Measurements from ENCODE around the gene USP4.

DNA sequence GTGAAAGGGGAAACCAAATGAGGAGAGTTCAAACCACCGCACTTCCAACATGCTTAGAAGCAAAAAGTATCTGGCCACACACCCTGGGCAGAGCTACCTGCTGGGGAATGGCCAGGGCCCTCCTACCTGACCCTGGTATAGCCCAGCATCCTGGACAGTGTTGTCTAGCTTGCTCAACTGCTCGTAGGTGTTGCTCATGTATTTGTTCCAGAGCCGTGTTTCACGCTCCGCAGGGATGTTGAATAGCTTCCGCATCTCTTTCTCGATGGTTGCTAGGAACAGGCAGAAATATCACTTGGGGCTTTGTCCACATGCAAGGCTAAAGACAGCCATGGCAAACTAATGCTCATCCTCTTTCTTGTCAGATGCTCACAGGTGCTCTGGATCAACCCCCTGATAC is 15.1 kb downstream of the USP4 start:
- TF ChIP-seq HOXA7 (CRISPR knock-in tag; IDR thresholded peaks at IDR 0.05) (no peak), ZBTB3 (CRISPR knock-in tag; IDR thresholded peaks at IDR 0.05; ENCODE audit: borderline replicate concordance, low read depth) (no peak), POLR2A (IDR thresholded peaks at IDR 0.05; ENCODE audit: insufficient read depth in 1 of 2, low read depth in 2 of 2, low read length in 2 of 2) (no peak), EP300 (IDR thresholded peaks at IDR 0.05; ENCODE audit: low read depth in 2 of 2, low read length in 2 of 2) (no peak), EP300 (CRISPR knock-in tag; IDR thresholded peaks at IDR 0.05; ENCODE audit: borderline replicate concordance) (no peak), SMAD9 (CRISPR knock-in tag; IDR thresholded peaks at IDR 0.05) (no peak), ZBTB44 (CRISPR knock-in tag; IDR thresholded peaks at IDR 0.05) (no peak), ZIK1 (CRISPR knock-in tag; IDR thresholded peaks at IDR 0.05; ENCODE audit: borderline replicate concordance, low read depth) (no peak)
- TF ChIP-seq, protein P1, sequence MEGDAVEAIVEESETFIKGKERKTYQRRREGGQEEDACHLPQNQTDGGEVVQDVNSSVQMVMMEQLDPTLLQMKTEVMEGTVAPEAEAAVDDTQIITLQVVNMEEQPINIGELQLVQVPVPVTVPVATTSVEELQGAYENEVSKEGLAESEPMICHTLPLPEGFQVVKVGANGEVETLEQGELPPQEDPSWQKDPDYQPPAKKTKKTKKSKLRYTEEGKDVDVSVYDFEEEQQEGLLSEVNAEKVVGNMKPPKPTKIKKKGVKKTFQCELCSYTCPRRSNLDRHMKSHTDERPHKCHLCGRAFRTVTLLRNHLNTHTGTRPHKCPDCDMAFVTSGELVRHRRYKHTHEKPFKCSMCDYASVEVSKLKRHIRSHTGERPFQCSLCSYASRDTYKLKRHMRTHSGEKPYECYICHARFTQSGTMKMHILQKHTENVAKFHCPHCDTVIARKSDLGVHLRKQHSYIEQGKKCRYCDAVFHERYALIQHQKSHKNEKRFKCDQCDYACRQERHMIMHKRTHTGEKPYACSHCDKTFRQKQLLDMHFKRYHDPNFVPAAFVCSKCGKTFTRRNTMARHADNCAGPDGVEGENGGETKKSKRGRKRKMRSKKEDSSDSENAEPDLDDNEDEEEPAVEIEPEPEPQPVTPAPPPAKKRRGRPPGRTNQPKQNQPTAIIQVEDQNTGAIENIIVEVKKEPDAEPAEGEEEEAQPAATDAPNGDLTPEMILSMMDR (CRISPR knock-in tag; IDR thresholded peaks at IDR 0.05): no peak
- TF ChIP-seq, protein P2, sequence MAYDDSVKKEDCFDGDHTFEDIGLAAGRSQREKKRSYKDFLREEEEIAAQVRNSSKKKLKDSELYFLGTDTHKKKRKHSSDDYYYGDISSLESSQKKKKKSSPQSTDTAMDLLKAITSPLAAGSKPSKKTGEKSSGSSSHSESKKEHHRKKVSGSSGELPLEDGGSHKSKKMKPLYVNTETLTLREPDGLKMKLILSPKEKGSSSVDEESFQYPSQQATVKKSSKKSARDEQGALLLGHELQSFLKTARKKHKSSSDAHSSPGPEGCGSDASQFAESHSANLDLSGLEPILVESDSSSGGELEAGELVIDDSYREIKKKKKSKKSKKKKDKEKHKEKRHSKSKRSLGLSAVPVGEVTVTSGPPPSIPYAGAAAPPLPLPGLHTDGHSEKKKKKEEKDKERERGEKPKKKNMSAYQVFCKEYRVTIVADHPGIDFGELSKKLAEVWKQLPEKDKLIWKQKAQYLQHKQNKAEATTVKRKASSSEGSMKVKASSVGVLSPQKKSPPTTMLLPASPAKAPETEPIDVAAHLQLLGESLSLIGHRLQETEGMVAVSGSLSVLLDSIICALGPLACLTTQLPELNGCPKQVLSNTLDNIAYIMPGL (CRISPR knock-in tag; IDR thresholded peaks at IDR 0.05; ENCODE audit: borderline replicate concordance in 1 of 2, low read depth in 1 of 2): no peak

Data from HepG2 (cell line).